Hematopoietic multipotent progenitor cell treated with erythropoietin and hydrocortisone succinate and interleukin-3 and kit ligand, for 17 days (in vitro differentiated cells): ENCODE data around the gene S100A8.
A peak's percentile ranks its signal among the peaks of the same experiment; 100 is the strongest.
"Not testable (repeated sequence)": the region's sequence is repeated elsewhere in the genome, so short reads cannot be mapped to it uniquely, and the experiment has no call there.

Experiments used
- DNase-seq: peaks from one replicate; pipeline ENCODE4 v3.0.0-alpha.2; 2015; ENCODE audit warnings: low spot score

The S100A8 gene

DNA sequence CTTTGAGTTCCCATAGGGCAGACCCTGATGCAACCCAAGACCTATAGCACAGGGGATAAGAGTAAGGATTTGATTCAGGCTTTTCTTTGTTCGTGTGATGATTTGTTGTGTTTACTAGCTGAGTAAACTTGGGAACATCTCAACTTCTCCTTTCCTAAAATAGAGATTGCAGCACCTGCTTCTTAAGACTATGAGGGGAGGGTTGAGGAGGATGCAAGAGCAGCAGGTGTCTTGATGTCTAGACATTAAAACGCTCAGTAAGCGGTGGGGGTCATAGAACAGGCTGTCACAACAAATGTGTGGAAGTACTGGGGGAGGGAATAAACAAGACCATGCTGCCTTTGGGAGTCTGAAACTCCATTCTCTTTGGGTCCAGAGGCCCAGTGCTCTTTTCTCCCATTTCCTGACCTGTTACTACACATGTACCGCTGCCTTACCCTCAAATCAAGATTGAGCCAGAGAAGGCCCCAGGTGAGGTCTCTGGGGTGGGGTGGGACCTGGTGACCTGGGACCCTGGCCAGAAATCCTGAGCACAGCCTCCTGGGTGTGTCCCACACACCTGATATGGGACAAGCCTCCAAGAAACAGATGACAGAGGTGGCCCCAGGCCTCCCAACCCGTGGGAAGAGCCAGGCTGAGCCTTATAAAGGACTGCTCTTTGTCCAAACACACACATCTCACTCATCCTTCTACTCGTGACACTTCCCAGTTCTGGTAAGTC is 25.1 kb upstream of the S100A8 start, which contains the start of gene S100A7A:
Gene S100A7A, plus strand, starts transcription at position 671 of the 721 bp plus-strand sequence. CDS start 1,563 bp downstream, outside the sequence.
- no peak for DNase-seq

DNA sequence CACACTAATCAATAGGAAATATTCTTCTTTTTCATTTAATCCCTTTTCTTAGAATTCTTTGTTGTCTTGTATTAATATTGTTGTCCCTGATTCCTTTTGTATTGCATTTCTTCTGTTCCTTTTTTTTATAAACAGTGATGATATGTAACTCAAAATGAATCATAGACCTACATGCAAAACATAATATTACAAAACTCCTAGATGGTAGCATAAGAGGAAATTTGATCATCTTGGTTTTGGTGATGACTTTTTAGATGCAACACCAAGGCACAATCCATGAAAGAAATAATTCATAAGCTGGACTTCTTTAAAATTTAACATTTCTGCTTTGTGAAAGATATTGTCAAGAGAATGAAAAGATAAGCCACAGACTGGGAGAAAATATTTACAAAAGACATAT is 23.1 kb upstream of the S100A8 start:
- DNase-seq, result not testable (repeated sequence)

DNA sequence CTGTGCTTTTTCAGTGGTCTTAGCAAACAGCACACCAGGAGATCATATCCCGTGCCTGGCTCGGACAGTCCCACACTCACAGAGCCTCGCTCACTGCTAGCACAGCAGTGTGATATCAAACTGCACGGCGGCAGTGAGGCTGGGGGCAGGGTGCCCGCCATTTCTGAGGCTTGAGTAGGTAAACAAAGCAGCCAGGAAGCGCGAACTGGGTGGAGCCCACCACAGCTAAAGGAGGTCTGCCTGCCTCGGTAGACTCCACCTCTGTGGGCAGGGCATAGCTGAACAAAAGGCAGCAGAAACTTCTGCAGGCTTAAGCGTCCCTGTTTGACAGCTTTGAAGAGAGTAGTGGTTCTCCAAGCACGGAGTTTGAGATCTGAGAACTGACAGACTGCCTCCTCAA is 16.4 kb upstream of the S100A8 start:
- not testable (repeated sequence) for DNase-seq

DNA sequence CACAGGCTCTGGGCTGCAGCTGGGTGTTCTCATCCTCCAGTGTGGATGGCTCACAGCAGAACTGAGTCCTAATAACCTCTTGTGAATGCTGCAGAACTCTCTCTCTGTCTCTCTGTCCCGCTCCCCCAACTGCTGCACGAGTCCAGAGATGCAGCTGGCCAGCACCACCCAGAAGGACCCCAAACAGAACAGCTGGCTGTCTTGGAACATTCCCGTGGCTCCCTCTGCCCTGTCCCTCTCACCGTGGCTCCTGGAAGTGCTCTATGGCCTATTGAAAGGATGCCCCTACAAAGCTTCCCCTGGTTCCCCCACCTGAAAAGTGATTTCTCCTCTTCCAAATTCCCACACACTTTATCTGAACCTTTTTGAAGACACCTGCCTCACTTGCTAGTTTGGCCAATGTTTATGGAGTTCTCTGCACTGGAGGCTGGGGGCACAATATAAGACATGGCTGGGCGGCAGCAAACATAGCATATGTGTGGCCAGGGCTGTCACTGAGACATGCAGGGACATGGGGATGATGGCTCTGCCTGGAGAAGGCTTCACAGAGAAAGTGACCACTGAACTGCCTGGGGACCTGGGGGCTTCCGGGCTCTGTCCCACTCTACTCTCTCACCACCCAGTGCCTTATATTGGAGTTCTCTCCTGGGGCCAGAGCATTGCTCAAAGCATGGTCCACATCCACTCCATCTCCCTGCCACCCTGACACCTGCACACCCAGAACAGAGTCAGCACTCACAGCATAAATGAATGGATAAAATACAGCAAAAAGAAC is 15.1 kb upstream of the S100A8 start:
- not testable (repeated sequence) for DNase-seq

DNA sequence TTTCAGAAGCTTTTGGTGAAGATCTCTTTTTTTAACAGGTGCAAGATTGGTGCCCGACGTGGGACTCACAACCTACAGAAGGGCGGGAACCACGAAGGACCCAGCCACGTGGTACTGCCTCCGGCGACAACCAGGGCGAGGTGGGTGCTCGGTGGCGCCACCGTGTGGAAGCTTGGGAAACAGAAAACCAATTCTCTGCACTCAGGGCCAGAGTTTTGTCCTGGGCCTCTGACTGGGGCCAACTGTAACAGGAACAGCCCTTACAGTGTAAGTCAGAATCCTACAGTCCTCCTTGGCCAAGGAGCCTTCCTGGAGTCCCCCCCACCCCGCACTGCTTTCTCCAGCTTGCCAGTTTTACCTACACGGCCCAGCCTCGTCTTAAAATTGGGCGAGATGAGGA is 13.9 kb upstream of the S100A8 start:
- DNase-seq, result peak; percentile 27

DNA sequence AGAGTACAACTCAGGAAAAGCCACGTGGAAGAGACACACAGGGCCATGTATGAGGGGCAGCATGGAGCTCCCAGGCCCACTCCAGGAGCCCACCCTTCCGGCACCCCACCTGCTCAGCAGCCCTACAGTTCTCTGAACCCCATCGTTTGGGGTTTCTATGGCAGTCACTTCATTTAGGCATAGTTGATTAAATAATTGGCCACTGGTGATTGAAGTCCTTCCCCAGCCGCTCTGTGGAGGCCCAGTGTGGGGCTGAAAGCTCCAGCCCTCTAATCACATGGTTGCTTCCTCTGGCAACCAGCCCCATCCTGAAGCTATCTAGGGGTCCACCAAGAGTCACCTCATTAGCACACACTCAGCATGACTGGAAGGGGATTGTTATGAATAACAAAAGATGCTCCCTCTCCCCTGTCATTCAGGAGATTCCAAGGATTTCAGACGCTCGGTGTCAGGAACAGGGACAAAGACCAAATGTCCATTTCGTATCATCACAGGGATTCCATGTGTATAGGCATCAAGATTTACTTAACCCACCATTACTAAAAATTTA is 13.3 kb upstream of the S100A8 start:
- DNase-seq, result no peak

DNA sequence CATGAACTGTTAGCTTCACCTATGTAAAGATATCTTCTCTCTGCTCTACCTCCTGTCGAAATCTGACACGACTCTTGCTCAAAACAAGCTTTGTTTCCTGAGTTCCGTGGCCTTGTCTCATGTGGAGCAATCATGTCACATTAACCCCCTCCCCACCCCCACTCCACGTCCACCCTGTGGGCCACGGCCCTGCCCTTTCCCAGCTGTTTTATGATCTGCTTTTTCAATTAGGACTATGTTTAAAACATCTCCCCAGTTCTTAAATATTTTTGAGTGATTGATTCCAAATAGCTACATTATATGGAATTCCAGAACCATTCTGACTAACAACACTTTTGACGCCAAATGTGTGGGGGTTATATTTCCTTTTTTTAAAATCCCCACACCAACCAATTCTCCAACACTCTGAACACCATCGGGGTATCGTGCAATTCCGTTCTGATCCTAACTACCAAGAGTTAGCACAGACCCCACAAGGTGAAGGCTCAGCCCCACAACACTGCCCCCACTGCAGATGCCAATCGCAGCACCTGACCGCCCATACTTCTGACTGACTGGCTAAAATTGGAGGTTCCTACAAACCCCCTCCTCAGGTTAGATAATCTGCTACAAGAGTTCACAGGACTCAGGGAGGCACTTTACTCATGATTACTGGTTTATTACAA is 12.7 kb upstream of the S100A8 start:
- no peak for DNase-seq

DNA sequence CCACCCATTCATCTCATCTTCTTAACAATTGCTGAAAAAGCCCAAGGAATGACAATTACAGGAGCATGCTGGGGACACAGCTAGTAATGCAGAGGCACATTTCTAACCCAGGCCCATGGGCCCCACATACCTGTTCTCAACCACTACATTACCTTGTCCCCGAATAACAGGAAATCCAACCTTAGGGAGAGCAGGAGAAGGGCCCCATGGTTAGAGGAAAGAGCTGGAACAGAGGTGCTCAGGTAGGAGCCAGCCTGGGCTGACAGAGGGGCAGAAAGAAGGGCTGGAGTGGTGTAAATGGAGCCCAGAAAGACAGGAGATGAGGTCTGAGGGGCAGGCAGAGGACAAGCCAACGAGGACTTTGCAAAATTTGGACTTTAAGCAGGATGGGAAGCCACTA is 11.4 kb upstream of the S100A8 start:
- no peak for DNase-seq

DNA sequence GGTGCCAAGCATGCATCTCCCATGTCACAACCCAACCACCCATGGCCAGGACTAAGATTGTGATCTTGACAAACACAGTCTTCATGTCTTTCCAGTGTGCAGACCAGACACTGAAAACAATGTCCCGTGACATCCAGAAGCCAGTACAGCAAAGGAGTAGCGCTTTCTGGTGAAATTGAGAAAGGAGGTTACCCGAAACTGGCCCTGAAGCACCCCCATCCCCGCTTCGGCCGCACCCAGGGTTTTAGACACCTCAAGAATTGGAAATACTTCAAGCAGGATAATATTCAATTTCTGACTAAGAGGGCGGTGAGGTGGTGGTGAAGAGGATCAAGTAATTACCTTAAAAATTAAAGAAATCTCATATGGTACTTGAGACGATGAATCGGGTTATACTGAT is 10.6 kb upstream of the S100A8 start:
- DNase-seq, result no peak

DNA sequence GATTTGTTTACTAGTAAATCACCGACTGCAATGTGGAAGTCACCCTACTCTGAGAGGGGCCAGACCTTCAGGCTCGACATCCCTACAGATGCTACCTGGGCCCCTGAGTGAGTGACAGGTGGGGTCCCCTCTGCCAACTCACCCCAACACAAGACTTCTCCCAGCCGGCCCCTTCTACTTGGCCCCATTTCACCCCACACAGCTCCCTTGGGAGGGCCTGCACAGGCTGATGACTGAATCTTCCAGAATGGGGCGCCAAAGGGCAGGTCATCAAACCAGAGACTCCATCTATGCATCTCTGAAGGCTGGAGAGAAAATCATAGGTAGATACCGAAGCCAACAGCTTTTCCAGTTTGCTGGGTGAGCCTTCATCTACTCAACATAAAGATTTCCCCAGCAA is 9.4 kb upstream of the S100A8 start:
- DNase-seq, result no peak

DNA sequence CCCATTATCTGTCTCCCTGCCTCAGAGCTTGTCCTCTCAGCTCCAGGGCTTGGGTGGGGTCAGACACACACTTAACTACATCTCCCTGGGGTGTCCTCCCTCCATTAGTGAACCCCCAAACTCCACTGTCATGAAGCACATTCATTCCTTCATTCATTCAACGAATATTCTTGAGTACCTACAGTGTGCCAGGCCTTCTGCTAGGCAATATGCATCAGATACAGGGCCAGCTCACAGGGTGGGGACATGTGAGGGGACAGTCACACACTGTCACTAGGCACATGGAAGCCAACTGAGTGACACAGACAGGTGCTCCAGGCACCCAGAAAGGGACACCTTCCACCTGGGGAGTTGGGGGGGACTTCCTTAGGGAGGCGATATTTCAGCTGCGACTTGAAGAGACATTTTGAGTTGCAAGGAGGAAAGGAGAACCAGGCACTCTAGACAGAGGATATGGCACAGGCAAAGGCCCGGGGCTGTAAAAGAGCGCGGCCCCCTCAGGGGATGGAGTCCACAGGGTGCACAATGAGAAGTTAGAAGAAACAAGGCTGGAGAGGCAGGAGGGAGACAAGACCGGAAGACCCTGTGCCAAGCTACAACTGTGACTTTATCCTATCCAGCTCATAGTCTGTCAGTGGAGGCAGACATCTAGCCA is 8.7 kb upstream of the S100A8 start:
- DNase-seq, result no peak

DNA sequence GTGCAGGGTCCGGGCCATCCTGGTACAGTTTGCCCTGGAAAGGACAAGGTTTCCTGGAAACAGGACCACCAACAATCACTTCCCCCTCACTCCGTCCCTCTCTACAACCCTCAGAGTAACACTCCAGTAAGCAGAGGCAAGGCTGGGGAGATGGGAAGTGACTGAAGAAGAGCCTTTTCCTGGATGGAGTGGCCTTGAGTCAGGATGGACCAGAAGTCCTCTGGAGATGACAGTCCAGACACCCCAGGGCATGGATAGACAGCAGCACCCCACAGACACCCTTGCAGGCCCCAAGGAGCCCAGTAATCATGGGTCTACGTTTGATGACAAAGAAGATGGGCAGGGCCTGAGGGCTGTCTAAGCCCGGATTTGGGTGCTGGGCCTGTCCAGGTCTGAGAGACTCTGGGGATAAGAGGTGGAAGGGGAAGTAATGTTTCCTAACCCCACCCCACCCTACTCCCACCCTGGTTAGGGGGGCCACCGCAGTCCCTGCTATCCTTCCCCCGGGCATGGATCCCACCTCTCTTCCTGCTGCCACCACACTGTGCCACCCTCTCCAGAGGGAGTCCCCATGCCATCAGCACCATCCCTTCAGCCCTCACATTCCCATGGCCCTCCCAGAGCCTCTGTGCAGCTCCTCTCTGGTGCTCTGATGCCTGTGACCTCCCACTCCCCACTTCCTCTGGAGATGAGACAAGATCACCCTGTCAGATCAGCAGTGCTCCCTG is 7.2 kb upstream of the S100A8 start:
- no peak for DNase-seq

DNA sequence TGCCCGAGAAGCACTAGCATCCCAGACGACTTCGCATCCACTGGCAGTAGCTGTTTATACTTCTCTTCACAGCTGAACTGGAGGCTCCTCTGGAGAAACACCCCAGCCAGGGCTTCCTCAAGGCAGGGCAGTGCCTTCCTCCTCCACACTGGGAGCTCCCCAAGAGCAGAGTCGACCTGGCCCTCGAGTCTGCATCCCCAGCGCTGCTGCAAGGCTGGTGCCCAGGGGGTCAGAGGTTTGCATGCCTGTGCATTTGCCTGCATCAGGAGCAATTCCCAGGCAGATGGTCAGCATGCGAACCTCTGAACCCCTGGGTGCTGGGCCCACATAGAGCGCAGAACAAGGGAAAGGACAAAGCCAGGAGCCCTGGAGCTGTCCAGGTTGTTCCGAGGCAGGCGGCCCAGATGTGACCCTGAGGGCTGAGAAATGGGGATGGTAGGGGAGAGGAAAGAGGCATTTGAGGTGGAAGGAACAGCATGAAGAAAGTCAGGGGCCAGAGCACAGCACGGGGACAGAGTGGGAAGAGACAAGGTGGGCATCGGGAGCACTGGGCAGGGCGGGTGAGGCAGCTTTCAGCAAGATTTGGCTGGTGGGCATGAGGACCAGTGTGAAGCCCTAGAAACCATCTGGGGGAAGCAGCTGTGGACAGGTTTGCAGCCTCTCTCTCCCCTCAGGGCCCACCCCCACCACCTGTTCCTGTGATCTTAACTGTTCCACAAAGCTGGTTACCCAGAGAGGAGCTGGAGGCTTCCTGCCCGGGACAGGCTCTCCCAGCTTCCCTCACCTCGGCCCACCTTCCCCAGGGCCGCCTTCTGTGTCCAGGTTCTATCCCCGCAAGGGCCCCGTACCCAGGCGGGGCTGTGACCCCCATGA is 6.4 kb upstream of the S100A8 start:
- DNase-seq, result no peak

DNA sequence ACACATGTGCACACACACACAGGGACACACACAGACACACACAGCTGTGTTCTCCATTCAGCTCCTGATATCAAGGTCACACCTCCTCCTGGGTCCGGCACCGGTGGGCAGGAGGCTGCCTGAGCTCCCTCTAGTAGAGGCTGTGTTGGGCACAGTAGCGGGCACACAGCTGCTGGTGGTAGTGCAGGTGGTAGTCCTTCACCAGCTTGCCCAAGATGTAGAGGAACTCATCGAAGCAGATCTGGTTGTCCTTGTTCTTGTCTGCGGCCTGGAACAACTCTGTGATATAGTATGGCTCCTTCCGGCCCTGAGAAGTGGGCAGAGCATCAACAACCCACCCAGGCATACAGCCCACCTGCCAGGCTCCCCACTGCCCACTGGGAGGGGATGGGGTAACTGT is 5.6 kb upstream of the S100A8 start:
- DNase-seq, result no peak

DNA sequence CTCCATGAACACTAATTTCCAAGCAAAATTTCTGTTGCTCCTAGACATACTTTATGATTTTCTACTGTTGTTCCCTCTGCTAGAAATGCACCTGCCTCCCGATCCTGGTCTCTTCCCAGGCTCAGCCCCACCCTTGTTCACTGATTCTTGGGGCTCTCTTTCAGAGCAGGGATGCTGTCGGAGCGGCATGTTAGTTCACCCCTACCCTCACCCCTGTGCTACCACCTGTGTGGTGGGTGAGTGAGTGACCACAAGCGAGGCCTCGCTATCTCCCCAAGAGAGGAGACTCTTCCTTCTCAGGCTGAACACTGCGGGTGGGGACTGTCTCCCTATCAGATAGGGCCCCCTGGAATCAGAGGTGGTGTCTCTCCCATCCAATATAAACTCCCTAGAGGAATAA is 4.9 kb upstream of the S100A8 start:
- no peak for DNase-seq

DNA sequence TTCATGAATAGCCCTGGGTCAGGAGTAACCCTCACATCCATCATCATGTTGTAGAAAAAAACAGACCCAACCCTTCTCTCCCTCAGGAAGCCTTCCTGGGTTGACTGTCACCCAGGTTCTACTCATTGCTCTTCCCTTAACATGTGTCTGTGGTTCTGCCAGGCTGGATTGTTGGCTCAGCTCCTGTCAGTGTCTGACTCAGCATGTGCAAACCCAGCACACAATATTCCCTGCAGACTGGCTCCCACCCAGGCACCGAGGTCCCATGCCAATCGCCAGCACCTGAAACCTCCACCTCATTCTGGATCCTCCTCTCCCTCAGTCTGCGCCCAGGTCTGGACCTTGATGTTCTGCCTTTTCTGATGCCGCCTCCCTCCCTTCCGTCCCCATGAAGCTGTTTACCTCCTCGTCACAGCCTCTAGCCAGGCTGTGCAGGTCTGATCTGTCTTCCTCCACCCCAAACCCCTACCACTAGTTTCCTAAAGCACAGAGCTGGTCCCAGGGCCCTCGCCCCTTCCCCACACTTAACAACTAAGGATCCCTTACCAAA is 4.3 kb upstream of the S100A8 start:
- DNase-seq, result no peak

DNA sequence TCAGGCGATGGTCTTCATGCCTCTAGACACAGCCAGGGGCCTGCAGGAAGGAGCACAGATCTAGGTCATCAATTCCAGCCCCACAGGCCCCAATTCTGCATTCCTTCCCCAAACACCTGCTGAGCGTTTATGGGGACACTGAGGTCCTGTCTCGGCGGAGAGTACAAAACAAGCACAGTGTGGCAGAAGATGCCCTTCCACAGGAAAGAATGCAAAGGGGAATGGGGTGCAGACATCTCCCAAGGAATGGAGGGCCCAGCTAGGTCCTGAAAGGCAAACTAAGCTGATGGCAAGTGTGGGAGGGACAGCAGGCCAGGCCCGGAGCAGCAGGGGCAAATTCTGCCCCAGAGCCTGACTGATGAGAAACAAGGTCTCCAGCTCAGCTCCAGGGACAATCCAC is 3.5 kb upstream of the S100A8 start:
- no peak for DNase-seq

DNA sequence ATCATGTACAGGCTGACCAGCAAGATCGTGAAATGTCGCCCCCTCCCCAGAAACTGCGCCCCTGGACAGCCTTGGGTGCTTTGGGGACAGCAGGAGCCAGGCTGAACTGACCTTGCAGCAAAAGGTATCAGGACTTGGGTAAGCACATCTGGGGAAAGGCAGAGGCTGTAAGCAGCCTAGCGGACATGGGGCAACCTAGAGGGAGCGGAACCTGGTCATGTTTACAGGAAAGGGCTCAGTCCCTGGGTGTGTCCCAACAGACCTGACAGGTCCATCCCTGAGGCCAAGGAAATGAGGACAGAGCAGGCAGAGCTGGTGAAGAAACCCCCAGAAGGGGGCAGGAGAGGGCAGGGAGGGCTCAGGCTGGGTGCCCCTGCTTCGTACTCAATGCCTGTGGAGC is 3.1 kb upstream of the S100A8 start:
- no peak for DNase-seq

DNA sequence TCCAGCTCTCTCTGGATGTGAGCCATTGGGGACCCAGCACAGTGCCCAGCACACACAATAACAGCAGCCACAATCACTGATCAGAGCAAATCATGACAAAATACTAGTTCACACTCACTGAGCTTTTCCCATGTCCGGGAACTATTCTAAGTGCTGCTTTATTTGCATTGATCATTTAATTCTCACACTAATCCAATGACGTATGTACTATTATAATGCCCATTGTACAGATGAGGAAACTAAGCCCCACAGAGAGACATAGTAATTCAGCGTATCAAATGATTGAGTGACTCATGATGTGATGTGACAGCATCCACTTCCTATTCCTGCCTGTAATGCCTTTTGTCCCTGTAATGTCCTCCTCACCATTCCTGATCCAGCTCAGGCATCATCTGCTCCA is 1.9 kb upstream of the S100A8 start:
- DNase-seq, result no peak

DNA sequence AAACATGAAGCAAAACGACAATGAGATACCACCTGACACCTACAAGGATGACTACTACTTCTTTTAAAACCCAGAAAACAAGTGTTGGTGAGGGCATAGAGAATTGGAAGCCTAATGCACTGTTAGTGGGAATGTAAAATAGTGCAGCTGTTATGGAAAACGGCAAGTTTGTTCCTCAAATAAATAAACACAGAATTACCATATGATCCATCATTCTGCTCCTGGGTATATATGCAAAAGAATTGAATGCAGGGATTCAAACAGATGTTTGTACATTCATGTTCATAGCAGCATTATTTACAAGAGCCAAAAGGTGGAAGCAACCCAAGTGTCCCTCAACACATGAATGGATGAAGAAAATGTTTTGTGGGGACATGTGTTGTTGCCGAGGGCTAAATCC is 1.4 kb upstream of the S100A8 start:
- no peak for DNase-seq
